T-helper 2 cell (primary cell): Measurements from ENCODE around the gene MGST1.

Experiments
- DNase-seq, 5 experiments: peaks; one replicate each; pipeline versions ENCODE4 v3.0.0 to v3.0.0-alpha.2; 2012 to 2022
- total RNA-seq, 2 donors: gene quantifications; one replicate each; lab custom pipeline; 2026; lab: John Stamatoyannopoulos, UW

Gene MGST1, protein sequence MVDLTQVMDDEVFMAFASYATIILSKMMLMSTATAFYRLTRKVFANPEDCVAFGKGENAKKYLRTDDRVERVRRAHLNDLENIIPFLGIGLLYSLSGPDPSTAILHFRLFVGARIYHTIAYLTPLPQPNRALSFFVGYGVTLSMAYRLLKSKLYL
- total RNA-seq: 0.27 to 0.31 reads per million in 2 donors

- no peak for DNase-seq
Measured at GRCh38 chr12:16347391-16348298, at the start of gene MGST1. Gene MGST1 (plus strand): TSS chr12:16347645. CDS start chr12:16354253, 6,608 bp downstream.

DNA sequence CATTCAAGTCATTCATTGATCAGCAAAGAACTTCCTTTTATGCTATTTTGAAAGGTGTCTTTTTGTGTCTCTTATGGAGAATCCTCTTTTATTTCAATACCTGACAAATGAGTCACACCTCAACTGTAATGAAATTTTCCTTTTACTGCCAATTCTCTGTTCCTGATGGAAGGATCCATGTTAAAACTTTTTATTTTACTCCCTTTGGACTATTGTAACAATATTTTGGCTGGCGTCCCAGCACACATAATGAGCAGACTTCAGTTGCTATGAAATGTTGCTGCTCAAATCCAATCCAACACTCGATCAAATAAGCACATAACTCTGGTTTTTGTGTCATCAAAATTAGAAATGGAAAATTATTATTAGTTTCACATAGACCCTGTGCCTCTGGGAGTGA lies 48.0 kb upstream of the MGST1 start:
- DNase-seq: no peak

GRCh38 chr12:16300122-16300521 lies 47.3 kb upstream of the MGST1 start:
- no peak for DNase-seq

GRCh38 chr12:16300736-16301135 lies 46.7 kb upstream of the MGST1 start:
- DNase-seq: no peak

DNA sequence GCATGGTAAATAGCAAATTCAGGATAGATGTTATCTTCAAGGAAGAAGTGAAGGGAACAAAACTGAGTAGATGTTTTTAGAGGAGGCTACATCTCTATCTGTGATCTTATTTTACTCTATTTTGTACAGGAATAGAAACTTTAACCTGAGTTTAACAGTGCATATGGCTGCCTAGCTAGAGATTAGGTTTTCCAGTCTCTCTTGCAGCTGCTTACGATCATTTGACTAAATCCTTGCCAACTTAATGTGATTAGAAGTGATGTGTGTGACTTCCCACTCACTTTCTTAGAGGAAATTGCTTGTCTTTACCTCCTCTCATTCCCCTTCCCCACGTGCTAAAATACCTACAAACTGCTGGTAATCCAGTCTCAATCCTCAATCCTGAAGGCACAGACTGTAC lies 43.5 kb upstream of the MGST1 start:
- no peak for DNase-seq

- DNase-seq: no peak
Measured at GRCh38 chr12:16307856-16308475, 39.5 kb upstream of the MGST1 start.

- DNase-seq: no peak
Measured at GRCh38 chr12:16310934-16311333, 36.5 kb upstream of the MGST1 start.

GRCh38 chr12:16323010-16323409 lies 24.4 kb upstream of the MGST1 start:
- DNase-seq: no peak

- no peak for DNase-seq
Measured at GRCh38 chr12:16323638-16324037, 23.8 kb upstream of the MGST1 start.

DNA sequence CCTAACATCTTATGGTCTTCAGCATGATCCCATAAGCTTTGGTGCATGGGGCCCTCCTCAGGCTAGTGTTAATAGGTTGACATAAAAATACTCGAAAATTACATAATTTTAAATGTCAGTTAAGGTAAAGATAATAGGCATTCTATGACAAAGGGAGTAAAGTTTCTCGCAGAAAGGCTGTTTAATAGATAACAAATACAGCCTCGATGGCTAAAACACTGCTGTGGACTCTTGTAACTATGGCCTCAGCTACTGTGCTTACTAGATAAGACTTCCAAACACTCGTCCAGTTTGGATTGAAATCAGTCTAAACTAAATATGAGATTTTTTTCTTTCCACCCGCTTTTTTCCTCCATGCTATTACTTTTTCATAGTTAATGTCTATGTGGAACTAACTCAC lies 23.2 kb upstream of the MGST1 start:
- no peak for DNase-seq

GRCh38 chr12:16324772-16325171 lies 22.7 kb upstream of the MGST1 start:
- DNase-seq: no peak

DNA sequence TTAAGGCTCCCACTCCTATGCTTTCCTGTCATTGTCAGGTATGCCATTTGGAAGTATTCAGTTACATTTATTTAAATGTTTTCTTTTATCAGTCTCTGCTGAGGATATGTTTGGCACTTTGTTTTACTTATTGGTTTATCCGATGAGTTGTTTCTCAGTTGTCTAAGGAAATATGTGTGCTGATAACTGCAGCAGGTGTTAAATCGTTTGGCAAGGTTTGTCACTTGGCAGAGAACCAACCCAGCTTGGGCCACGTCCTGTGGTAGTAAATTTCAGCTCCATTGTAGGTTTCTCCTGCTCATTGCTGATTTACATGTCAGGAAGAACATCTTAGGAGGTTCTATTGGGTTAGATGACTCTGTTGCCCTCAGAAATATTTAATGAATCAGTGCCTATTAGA lies 22.0 kb upstream of the MGST1 start:
- no peak for DNase-seq

DNA sequence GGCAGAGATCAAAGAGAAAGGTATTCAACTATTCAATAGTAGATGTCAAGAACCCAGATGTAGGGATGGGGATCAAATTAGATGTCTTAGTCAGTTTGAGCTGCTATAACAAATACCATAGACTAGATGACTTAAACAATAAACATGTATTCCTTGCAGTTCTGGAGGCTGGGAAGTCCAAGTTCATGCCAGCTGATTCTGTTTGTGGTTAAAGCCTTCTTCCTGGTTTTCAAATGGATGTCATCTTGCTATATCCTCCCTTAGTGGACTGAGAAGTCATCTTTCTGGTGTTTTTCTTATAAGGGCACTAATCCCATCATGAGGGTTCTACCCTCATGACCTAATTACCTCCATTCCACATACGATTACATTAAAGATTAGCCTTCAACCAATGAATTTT lies 19.5 kb upstream of the MGST1 start:
- DNase-seq: no peak

- no peak for DNase-seq
Measured at GRCh38 chr12:16329594-16329993, 17.9 kb upstream of the MGST1 start.

DNA sequence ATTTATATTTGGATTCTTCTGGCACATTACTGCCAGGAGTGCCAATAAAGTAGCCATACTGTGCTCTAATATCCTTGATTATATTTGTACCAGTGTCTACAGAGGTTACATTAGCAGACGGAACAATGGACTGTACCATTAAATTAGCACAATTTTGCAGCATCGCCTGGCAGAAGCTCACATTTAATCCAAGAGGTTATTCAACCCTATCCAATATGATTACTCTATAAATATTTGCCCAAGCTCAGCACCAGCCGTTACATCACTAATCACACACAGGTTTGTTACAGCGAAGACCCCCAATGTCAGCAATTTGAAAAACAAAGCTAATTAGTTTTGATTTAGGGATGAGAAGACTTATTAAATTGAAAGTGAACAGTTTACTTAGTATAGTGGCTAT lies 16.9 kb upstream of the MGST1 start:
- no peak for DNase-seq

GRCh38 chr12:16331998-16332397 lies 15.4 kb upstream of the MGST1 start:
- no peak for DNase-seq

GRCh38 chr12:16335838-16336237 lies 11.6 kb upstream of the MGST1 start:
- no peak for DNase-seq

- DNase-seq: no peak
Measured at GRCh38 chr12:16344269-16344668, 3.2 kb upstream of the MGST1 start.

DNA sequence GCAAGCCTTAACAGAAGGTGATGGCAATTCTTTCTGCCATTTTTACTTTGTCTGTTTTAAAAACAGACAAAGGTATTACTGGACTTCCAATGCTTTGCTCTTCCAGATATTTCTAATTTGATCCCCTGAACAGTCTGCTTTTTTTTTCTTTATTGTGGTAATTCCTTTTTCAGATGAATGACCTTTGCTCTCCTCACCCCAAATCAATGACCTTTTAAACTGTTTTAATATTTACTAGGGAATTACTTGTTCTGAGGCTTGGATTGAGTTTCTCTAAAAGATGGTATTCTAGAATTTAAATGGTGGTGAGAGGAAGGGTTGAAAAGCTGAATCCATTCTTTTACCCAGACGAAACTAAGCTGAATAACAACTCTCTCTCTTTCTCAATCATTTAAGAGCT lies 2.3 kb upstream of the MGST1 start:
- no peak for DNase-seq

- DNase-seq: no peak
Measured at GRCh38 chr12:16346958-16347357, 487 bp upstream of the MGST1 start.

DNA sequence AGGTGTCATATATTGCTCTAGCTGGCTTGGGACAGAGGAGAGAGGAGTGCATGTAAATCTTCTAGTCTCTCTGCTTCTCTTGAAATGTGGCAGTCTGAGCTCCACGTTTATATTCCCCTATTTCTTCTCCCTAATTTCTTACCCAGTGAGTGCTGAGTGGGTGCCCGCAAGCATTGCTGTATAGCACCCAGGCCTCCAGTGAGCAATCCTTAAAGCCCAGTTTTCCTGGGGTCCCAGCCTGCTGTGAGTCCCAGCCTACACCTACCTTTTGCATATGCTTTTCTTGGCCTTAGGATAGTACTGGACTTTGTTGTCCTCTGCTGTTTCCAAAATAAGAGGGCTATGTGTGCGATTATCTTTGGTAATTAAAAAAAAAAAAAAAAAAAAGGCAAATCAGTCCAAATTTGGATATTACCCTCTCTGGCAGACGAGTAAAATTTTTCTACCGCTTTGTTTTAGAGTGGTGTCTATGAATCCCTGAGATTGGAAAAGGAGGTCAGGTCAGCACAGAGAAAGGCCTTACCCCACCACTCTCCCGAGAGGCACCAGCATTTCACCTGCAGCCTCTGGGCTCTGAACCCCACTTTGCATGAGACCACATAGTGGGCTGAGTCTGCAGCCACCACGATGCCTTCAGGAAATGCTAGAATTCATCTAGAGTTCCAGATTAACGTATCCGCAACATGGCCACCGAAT lies 1.1 kb downstream of the MGST1 start:
- no peak for DNase-seq

- no peak for DNase-seq
Measured at GRCh38 chr12:16349131-16349460, 1.7 kb downstream of the MGST1 start.

DNA sequence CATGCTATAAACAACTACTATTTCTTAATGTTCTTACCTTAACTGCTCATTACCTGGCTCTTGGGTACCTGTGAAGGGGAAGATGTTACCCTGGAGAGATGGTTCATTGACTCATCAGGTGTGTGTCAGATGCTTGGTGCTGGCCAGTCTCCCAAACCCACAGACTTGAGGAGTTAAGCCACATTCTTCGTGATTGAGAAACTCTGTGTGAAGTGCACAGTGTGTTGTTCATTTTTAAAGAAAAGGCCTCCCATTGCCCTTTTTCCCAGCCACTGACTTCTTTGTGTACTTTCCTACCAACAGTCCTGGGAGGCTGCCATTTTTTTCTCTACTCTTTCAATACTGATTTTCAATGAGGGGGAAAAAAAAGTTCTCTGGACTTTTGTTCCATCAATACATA lies 3.2 kb downstream of the MGST1 start:
- DNase-seq: no peak
